Esophagus muscularis mucosa (tissue), 3 donors: ENCODE data around the gene OR2T10.
"Not testable (repeated sequence)": the region's sequence is repeated elsewhere in the genome, so short reads cannot be mapped to it uniquely, and the experiment has no call there.

Source experiments
- EP300 ChIP-seq: sonication (generic); formaldehyde crosslinking; IDR thresholded peaks from one replicate; pipeline ENCODE4 v1.6.1; 2017; ENCODE audit warnings: antibody characterized with exemption
- TF ChIP-seq, protein P1 (sequence below), 3 experiments: fragments of 200-600 bp in 2 of 3; fragments of 450-650 bp in 1 of 3; sonication (generic) in 2 of 3; IDR thresholded peaks; one replicate each; pipeline ENCODE4 v1.5.1; 2017 to 2019; ENCODE audit warnings: antibody characterized with exemption in 3 of 3, mild to moderate bottlenecking in 2 of 3, moderate library complexity in 1 of 3

DNA sequence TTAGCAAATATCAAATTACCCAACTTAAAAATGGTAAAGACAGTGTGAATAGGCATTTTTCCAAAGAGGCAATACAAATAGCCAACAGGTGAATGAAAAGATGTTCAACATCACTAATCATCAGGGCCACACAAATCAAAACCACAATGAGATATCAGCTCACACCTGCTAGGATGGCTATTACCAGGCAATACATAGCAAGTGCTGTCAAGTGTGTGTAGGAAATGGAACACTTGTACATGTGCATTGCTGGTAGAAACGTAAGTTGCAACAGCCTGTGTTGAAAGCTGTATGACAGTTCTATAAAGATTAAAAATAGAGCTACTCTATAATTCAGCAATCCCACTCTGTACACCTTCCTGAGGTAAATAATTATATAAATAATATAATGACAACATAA lies 25.5 kb downstream of the OR2T10 start:
- not testable (repeated sequence) for TF ChIP-seq EP300
- TF ChIP-seq, protein P1, sequence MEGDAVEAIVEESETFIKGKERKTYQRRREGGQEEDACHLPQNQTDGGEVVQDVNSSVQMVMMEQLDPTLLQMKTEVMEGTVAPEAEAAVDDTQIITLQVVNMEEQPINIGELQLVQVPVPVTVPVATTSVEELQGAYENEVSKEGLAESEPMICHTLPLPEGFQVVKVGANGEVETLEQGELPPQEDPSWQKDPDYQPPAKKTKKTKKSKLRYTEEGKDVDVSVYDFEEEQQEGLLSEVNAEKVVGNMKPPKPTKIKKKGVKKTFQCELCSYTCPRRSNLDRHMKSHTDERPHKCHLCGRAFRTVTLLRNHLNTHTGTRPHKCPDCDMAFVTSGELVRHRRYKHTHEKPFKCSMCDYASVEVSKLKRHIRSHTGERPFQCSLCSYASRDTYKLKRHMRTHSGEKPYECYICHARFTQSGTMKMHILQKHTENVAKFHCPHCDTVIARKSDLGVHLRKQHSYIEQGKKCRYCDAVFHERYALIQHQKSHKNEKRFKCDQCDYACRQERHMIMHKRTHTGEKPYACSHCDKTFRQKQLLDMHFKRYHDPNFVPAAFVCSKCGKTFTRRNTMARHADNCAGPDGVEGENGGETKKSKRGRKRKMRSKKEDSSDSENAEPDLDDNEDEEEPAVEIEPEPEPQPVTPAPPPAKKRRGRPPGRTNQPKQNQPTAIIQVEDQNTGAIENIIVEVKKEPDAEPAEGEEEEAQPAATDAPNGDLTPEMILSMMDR (IDR thresholded peaks at IDR 0.05) = not testable (repeated sequence)
